Measurements from ENCODE around the gene RSPH1.

- TF ChIP-seq NFRKB (IDR thresholded peaks at IDR 0.05) (no peak), FOXA1 (IDR thresholded peaks at IDR 0.05) (no peak), ZNF384 (IDR thresholded peaks at IDR 0.05) (no peak), SUZ12 (IDR thresholded peaks at IDR 0.05) (no peak), PKNOX1 (IDR thresholded peaks at IDR 0.05) (no peak), FOXK2 (IDR thresholded peaks at IDR 0.05) (no peak), TARDBP (IDR thresholded peaks at IDR 0.05) (no peak), BHLHE40 (IDR thresholded peaks at IDR 0.05; ENCODE audit: borderline replicate concordance) (no peak), SP1 (IDR thresholded peaks at IDR 0.05) (no peak), FOXM1 (IDR thresholded peaks at IDR 0.05; ENCODE audit: borderline replicate concordance) (no peak), ELF4 (IDR thresholded peaks at IDR 0.05) (no peak), HDGF (IDR thresholded peaks at IDR 0.05; ENCODE audit: borderline replicate concordance) (no peak), ARNT (IDR thresholded peaks at IDR 0.05) (no peak), LEF1 (IDR thresholded peaks at IDR 0.05; ENCODE audit: borderline replicate concordance) (no peak)
Measured at GRCh38 chr21:42492201-42492600, 3.8 kb downstream of the RSPH1 start.

All from HEK293T (cell line).